Epithelial cell of esophagus (primary cell): ENCODE results near the gene STX4.

Experiments used
- DNase-seq: peaks from one replicate; pipeline ENCODE4 v3.0.0; 2010; ENCODE audit warnings: low read depth
- H3K4me3 ChIP-seq: 2 replicates; pipeline ENCODE4 v1.5.1; 2011; ENCODE audit warnings: mild to moderate bottlenecking, low read length, control low read depth
- CTCF ChIP-seq: IDR thresholded peaks from 2 replicates; pipeline ENCODE4 v1.5.1; 2011; ENCODE audit warnings: low read depth, mild to moderate bottlenecking, low read length, control low read depth, inconsistent platforms; ENCODE audit not compliant: insufficient read depth; ENCODE audit errors: missing control alignments

The STX4 gene

GRCh38 chr16:31088459-31089183, 55.3 kb downstream of the STX4 start, which contains the start of gene PRSS53:
PRSS53 (minus strand) TSS chr16:31088943; CDS start chr16:31088809, 134 bp downstream.
- TF ChIP-seq CTCF: no peak
- DNase-seq: no peak
- H3K4me3 ChIP-seq: no peak within 1 kb of the TSS

- H3K4me3 ChIP-seq: no peak overlapping the region
- DNase-seq: no peak
- TF ChIP-seq CTCF: no peak
Measured at GRCh38 chr16:31089199-31089598, 55.8 kb downstream of the STX4 start.
